ENCODE measurements around the gene TEX101. TPM values are rescaled to one million over a fixed set of nuclear protein-coding genes. Genes with fewer than 3 reads are reported as not detected.

TEX101 gene
- total RNA-seq, 1 experiment from 2014 or later = not detected

DNA sequence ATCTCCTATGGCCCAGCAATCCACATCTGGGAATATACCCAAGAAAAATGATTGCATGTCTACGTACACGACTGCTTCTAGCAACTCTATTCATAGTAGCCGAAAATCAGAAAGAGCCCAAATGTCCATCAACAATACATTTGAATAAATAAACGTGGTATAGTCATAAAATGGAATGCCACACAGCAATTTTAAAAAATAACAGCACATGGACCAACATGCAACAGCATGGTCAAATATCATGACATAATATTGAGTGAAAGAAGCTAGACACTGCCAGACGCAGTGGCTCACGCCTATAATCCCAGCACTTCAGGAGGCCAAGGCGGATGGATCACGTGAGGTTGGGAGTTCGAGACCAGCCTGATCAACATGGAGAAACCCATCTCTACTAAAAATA, 16.3 kb downstream of the TEX101 start:
- no peak for DNase-seq (ENCODE audit: low read depth, low spot score)
- BruUV-seq (replicated peaks) = no TSS peak
- Histone ChIP-seq H3K27me3 (ENCODE audit: control insufficient read depth, insufficient read depth, low read length) (no peaks in the 10 kb centered on the region), H3K9me3 (ENCODE audit: control insufficient read depth, insufficient read depth, low read depth, low read length) (no peaks in the 10 kb centered on the region), H3K4me3 (ENCODE audit: low read depth in 2 of 2, low read length in 2 of 2) (no peak overlapping the region), H3K27ac (ENCODE audit: low read length) (no peak overlapping the region), H3K4me1 (ENCODE audit: control insufficient read depth, insufficient read depth, low read length) (no peaks in the 10 kb centered on the region), H3K36me3 (ENCODE audit: control insufficient read depth, insufficient read depth, low read length) (no peaks in the 10 kb centered on the region)
- CTCF ChIA-PET = interaction anchor here (0.7 kb wide), 1 partner anchor 33 kb away, joined by 3 read pairs; no protein-coding TSS in a partner anchor
- intact Hi-C loops (cut with micrococcal nuclease; ENCODE audit: unreplicated experiment) = no loop called here
- POLR2A ChIA-PET = no interaction called here
- ATAC-seq = no peak
- TF ChIP-seq, protein P1, sequence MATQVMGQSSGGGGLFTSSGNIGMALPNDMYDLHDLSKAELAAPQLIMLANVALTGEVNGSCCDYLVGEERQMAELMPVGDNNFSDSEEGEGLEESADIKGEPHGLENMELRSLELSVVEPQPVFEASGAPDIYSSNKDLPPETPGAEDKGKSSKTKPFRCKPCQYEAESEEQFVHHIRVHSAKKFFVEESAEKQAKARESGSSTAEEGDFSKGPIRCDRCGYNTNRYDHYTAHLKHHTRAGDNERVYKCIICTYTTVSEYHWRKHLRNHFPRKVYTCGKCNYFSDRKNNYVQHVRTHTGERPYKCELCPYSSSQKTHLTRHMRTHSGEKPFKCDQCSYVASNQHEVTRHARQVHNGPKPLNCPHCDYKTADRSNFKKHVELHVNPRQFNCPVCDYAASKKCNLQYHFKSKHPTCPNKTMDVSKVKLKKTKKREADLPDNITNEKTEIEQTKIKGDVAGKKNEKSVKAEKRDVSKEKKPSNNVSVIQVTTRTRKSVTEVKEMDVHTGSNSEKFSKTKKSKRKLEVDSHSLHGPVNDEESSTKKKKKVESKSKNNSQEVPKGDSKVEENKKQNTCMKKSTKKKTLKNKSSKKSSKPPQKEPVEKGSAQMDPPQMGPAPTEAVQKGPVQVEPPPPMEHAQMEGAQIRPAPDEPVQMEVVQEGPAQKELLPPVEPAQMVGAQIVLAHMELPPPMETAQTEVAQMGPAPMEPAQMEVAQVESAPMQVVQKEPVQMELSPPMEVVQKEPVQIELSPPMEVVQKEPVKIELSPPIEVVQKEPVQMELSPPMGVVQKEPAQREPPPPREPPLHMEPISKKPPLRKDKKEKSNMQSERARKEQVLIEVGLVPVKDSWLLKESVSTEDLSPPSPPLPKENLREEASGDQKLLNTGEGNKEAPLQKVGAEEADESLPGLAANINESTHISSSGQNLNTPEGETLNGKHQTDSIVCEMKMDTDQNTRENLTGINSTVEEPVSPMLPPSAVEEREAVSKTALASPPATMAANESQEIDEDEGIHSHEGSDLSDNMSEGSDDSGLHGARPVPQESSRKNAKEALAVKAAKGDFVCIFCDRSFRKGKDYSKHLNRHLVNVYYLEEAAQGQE (IDR thresholded peaks at IDR 0.05; ENCODE audit: insufficient read depth in 1 of 2, low read depth in 2 of 2, low read length in 1 of 2) = no peak
- TF ChIP-seq, protein P2, sequence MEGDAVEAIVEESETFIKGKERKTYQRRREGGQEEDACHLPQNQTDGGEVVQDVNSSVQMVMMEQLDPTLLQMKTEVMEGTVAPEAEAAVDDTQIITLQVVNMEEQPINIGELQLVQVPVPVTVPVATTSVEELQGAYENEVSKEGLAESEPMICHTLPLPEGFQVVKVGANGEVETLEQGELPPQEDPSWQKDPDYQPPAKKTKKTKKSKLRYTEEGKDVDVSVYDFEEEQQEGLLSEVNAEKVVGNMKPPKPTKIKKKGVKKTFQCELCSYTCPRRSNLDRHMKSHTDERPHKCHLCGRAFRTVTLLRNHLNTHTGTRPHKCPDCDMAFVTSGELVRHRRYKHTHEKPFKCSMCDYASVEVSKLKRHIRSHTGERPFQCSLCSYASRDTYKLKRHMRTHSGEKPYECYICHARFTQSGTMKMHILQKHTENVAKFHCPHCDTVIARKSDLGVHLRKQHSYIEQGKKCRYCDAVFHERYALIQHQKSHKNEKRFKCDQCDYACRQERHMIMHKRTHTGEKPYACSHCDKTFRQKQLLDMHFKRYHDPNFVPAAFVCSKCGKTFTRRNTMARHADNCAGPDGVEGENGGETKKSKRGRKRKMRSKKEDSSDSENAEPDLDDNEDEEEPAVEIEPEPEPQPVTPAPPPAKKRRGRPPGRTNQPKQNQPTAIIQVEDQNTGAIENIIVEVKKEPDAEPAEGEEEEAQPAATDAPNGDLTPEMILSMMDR (IDR thresholded peaks at IDR 0.05) = no peak
- TF ChIP-seq POLR2AphosphoS5 (IDR thresholded peaks at IDR 0.05; ENCODE audit: low read depth, low read length) = no peak
- no peak for TF ChIP-seq SIN3A (IDR thresholded peaks at IDR 0.05; ENCODE audit: borderline replicate concordance, insufficient read depth, low read depth, low read length)
- TF ChIP-seq TCF7L2 (IDR thresholded peaks at IDR 0.05; ENCODE audit: low read depth, low read length) = no peak
- in situ Hi-C loops (cut with HindIII; ENCODE audit: low pct_unique_long_range_greater_than_20kb, low sequenced_read_pairs) = no loop called here

DNA sequence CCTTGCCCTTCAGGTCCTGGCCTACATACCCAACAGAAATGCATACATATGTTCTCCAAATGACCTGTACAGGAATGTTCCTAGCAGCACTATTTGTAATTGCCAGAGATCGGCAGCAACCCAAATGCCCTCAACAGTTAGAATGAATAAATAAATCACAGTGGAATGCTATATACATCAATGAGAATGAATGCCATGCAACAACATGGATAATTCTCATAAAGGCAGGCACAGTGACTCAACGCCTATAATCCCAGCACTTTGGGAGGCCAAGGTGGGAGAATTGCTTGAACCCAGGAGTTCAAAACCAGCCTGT, 18.6 kb downstream of the TEX101 start:
- ATAC-seq (no peak), DNase-seq (ENCODE audit: low read depth, low spot score) (no peak)
- no peak overlapping the region for H3K27ac ChIP-seq (ENCODE audit: low read length)
- no peak overlapping the region for H3K4me3 ChIP-seq (ENCODE audit: low read depth in 2 of 2, low read length in 2 of 2)
- in situ Hi-C loops (cut with HindIII; ENCODE audit: low pct_unique_long_range_greater_than_20kb, low sequenced_read_pairs) (no loop called here), intact Hi-C loops (cut with micrococcal nuclease; ENCODE audit: unreplicated experiment) (no loop called here)
- BruUV-seq (replicated peaks) = no TSS peak
- TF ChIP-seq POLR2AphosphoS5 (IDR thresholded peaks at IDR 0.05; ENCODE audit: low read depth, low read length) (no peak), SIN3A (IDR thresholded peaks at IDR 0.05; ENCODE audit: borderline replicate concordance, insufficient read depth, low read depth, low read length) (no peak), TCF7L2 (IDR thresholded peaks at IDR 0.05; ENCODE audit: low read depth, low read length) (no peak)
- TF ChIP-seq, protein P1 (IDR thresholded peaks at IDR 0.05; ENCODE audit: insufficient read depth in 1 of 2, low read depth in 2 of 2, low read length in 1 of 2) = no peak
- TF ChIP-seq, protein P2 (IDR thresholded peaks at IDR 0.05) = no peak
- H3K27me3 ChIP-seq (ENCODE audit: control insufficient read depth, insufficient read depth, low read length) = no peaks in the 10 kb centered on the region
- no peaks in the 10 kb centered on the region for H3K9me3 ChIP-seq (ENCODE audit: control insufficient read depth, insufficient read depth, low read depth, low read length)
- no peaks in the 10 kb centered on the region for H3K36me3 ChIP-seq (ENCODE audit: control insufficient read depth, insufficient read depth, low read length)
- H3K4me1 ChIP-seq (ENCODE audit: control insufficient read depth, insufficient read depth, low read length) = no peaks in the 10 kb centered on the region
- CTCF ChIA-PET = interaction anchor here (1.5 kb wide), 1 partner anchor 86 kb away, joined by 5 read pairs; no protein-coding TSS in a partner anchor
- POLR2A ChIA-PET = no interaction called here

Measured in Panc1 (cell line).